ENCODE results near the gene GSTCD.

- TF ChIP-seq POLR2AphosphoS5 (IDR thresholded peaks at IDR 0.05; ENCODE audit: low read depth, low read length) (no peak), CTCF (IDR thresholded peaks at IDR 0.05 in 2 of 3, conservative IDR thresholded peaks at IDR 0.05 in 1 of 3; ENCODE audit: borderline replicate concordance in 1 of 3, insufficient read depth in 1 of 3, low read depth in 2 of 3, low read length in 2 of 3) (no peak), ZNF274 (IDR thresholded peaks at IDR 0.05; ENCODE audit: low read depth, low read length) (no peak), POLR2A (IDR thresholded peaks at IDR 0.05; ENCODE audit: borderline replicate concordance, extremely low read depth, insufficient read depth, insufficient read length) (no peak), RAD21 (IDR thresholded peaks at IDR 0.05; ENCODE audit: low read depth) (no peak)
Measured at GRCh38 chr4:105710012-105710600, 1.5 kb downstream of the GSTCD start.

Measured in HCT116 (cell line).